ENCODE results near the gene TH.

DNA sequence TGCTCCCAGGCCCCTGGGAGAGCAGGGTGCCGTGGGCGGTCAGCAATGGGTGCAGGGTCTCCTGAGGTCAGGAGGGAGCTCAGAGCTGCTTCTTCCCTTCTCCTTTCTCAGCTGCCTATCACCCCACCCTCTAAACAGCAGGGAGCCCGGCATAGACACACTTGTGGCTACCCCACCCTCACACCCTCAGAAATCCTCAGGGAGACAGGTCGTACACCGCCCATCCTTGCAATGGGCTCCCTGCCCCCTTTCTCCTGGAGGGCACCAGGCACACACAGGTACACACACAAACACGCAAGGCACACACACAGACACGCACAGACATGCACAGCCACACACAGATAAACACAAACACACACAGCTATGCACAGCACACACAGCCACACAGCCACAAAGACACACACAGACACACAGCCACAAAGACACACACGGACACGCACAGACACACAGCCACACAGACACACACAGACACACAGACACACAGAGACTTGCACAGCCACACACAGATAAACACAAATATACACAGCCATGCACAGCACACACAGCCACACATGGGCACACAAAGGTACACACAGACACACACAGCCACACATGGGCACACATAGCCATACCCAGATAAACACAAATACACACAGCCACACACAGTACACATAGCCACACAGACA, 44.9 kb upstream of the TH start:
- no peak for TF ChIP-seq EP300 (IDR thresholded peaks at IDR 0.05)
- TF ChIP-seq, protein P1, sequence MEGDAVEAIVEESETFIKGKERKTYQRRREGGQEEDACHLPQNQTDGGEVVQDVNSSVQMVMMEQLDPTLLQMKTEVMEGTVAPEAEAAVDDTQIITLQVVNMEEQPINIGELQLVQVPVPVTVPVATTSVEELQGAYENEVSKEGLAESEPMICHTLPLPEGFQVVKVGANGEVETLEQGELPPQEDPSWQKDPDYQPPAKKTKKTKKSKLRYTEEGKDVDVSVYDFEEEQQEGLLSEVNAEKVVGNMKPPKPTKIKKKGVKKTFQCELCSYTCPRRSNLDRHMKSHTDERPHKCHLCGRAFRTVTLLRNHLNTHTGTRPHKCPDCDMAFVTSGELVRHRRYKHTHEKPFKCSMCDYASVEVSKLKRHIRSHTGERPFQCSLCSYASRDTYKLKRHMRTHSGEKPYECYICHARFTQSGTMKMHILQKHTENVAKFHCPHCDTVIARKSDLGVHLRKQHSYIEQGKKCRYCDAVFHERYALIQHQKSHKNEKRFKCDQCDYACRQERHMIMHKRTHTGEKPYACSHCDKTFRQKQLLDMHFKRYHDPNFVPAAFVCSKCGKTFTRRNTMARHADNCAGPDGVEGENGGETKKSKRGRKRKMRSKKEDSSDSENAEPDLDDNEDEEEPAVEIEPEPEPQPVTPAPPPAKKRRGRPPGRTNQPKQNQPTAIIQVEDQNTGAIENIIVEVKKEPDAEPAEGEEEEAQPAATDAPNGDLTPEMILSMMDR (IDR thresholded peaks at IDR 0.05), result no peak
- no peak for TF ChIP-seq POLR2A (IDR thresholded peaks at IDR 0.05)
- no peak for TF ChIP-seq POLR2AphosphoS5 (IDR thresholded peaks at IDR 0.05)

Measured in gastroesophageal sphincter (tissue), 3 donors.